Measurements from ENCODE around the gene CNDP1.

GRCh38 chr18:74511823-74512222, 22.5 kb upstream of the CNDP1 start:
- TF ChIP-seq CTCF (IDR thresholded peaks at IDR 0.05), result no peak
- TF ChIP-seq EP300 (IDR thresholded peaks at IDR 0.05), result no peak
